Measurements from ENCODE around the gene CNFN.

The CNFN gene

DNA sequence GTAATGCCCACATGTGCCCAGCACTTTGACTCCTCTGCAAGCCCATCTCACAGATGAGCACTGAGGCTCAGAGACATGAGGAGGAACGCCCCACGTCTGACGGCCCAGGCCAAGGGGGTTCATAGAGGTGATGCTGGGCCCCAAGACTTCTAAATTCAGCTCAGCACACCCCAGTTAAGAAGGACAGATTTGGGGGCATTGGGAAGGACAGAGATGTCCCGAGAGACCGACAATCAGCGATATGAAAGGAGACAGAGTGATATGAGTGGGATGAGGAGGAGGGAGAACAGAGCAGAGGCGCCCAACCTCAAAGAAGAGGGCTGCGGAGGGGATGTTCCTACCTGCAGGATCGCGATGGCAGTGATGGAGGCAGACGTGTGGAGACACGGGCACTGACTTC lies at the start of gene CNFN:
TSS of gene CNFN (minus strand) at position 399 of the 400 bp plus-strand sequence. CDS start 1,260 bp downstream, outside the sequence.
- in situ Hi-C loops (cut with MboI; ENCODE audit: low pct_unique_long_range_greater_than_20kb, low sequenced_read_pairs) = no loop called here
- DNase-seq = no peak

- DNase-seq = no peak
- in situ Hi-C loops (cut with MboI; ENCODE audit: low pct_unique_long_range_greater_than_20kb, low sequenced_read_pairs) = no loop called here
These were observed 45.9 kb upstream of the CNFN start for GRCh38 chr19:42436006-42436405.

DNA sequence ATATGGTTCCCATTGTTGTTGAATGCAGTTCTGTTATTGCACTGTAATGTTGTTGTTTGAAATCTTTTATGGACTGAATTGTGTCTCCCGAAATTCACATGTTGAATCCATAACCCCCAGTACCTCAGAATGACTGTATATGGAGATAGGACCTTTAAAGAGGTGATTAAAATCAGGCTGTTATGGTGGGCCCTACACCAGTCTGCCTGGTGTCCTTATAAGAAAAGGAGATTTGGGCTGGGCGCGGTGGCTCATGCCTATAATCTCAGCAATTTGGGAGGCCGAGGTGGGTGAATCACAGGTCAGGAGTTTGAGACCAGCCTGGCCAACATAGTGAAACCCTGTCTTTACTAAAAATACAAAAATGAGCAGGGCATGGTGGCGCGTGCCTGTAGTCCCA lies 45.2 kb upstream of the CNFN start:
- in situ Hi-C loops (cut with MboI; ENCODE audit: low pct_unique_long_range_greater_than_20kb, low sequenced_read_pairs) = no loop called here
- no peak for DNase-seq

GRCh38 chr19:42433503-42434260 lies 43.6 kb upstream of the CNFN start:
- DNase-seq = peak; percentile 64
- in situ Hi-C loops (cut with MboI; ENCODE audit: low pct_unique_long_range_greater_than_20kb, low sequenced_read_pairs) = no loop called here

GRCh38 chr19:42431486-42431885 lies 41.4 kb upstream of the CNFN start:
- in situ Hi-C loops (cut with MboI; ENCODE audit: low pct_unique_long_range_greater_than_20kb, low sequenced_read_pairs) = no loop called here
- DNase-seq = no peak

- DNase-seq = no peak
- in situ Hi-C loops (cut with MboI; ENCODE audit: low pct_unique_long_range_greater_than_20kb, low sequenced_read_pairs) = no loop called here
These were observed 38.6 kb upstream of the CNFN start for GRCh38 chr19:42428676-42429075.

DNA sequence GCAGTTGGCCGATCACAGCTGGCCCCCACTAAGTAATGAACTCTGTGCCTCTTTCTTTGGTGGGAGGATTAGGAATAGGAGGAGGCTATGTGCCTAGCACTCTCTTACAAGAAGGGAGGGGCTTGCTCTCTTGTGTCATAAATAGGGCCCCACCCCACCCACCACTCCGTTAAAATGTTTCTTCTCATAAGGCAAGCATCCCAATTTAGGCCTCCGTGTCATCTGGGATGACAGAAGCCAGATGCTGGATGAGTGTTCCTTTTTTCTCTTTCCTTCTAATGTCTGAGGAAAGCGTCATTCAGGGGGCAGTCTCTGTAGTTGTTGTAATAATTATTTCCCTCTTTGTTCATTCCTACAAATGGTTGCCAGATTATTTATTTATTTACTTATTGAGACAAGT lies 37.2 kb upstream of the CNFN start, which contains the start of gene LIPE:
TSS of gene LIPE (minus strand) at position 76 of the 400 bp plus-strand sequence. CDS start 239 bp downstream, outside the sequence.
- no peak for DNase-seq
- in situ Hi-C loops (cut with MboI; ENCODE audit: low pct_unique_long_range_greater_than_20kb, low sequenced_read_pairs) = no loop called here

DNA sequence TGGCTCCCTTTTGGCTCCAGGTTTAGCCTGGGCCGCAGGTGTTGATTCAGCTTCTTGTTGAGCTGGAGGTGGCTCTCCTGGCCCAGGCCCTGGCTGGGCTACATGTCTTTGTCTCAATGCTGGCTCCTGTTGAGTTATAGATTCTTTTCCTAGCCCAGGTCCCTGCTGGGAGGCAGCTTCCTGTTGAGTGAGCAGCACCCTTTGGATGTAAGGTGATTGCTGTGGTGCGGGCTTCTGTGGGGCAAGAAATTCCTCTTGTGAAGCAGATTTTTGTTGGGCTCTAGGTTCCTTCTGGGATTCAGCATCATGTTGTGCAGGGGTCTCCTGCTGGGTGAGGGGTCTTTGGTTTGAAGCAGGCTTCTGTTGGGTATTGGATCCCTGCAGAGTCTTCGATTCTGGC lies 36.5 kb upstream of the CNFN start:
- in situ Hi-C loops (cut with MboI; ENCODE audit: low pct_unique_long_range_greater_than_20kb, low sequenced_read_pairs) = no loop called here
- no peak for DNase-seq

DNA sequence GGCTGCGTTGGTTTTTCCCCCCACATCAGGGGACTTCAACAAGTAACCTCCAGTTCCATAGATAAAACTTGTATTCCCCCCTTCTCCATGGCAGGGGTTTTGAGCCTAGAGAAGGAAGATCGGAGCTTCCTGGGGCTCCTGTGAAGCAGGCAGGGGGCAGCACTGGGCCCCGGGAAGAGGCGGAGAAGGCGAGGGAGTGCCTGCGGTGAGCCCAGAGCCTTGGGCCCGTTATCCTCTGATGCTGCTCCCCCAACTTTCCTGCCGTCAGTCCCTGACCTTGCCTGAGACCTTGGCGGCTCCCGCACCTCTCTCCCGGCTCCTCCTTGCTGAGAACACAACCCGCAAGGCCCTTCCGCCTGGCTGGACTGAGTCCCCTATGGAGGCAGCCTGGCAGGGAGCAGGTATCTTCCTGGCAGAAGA lies 34.6 kb upstream of the CNFN start:
- in situ Hi-C loops (cut with MboI; ENCODE audit: low pct_unique_long_range_greater_than_20kb, low sequenced_read_pairs) = loop anchor here (25.0 kb wide), 1 partner anchor 312 kb away; no protein-coding TSS in a partner anchor
- no peak for DNase-seq

DNA sequence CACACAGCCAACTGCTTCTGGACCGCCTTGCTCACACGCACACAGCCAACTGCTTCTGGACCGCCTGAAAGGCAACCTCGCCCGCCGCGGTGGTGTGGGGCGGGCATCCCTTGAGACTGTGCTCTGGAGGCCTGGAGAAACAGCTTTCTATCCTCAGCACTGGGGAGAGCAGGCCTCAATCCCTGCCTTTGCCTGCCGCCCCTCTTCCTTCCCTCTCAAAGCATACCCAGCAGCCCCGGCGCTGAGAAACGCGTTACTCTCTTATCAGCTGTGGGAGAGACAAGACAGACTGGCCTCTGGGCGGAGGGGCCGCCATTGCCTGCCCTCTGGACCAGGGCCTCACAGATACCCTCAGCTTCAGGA lies 34.2 kb upstream of the CNFN start:
- no peak for DNase-seq
- in situ Hi-C loops (cut with MboI; ENCODE audit: low pct_unique_long_range_greater_than_20kb, low sequenced_read_pairs) = loop anchor here (25.0 kb wide), 1 partner anchor 312 kb away; no protein-coding TSS in a partner anchor

DNA sequence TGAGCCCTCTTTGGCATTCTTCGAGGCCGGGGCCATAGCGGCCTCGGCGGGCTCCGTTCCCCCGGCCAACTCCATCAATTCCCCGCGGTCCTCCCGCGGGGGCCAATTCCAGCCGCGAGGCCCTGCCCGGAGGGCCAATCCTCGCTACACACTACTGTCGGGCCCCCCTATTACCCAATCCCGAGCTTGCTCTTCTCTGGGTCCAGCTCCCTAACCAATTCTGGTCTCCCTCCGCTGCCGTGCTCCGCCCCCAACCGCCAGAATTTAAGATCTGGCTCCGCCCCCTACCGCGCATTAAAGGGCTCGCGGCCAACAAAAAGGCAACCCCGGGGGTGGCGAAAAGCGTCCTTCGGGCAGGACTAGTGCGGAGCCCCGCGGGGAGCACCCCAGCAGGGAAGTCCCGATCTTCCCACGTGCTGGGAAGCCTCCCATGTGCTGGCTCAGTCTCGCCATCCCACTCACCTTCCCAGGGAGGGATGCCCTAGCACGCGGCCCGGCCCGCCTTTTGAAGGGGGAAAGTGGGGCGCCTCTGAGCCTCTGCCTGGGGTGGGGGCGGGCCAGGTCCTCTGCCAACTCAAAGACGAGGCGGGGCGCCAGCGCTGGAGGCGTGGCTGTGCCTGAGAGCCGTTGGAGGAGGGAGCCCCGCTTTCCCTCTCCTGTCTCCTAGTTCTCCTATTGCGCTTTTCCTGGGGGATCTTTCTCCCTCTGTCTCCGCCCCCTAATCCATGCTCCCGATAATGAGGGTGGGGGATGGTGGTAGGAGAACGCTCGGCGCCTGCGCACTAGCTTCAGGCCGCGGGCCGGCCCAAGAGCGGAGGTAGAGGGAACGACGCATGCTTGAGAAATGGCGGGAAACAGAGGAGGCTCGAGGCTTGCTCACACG lies 33.6 kb upstream of the CNFN start:
- in situ Hi-C loops (cut with MboI; ENCODE audit: low pct_unique_long_range_greater_than_20kb, low sequenced_read_pairs) = loop anchor here (25.0 kb wide), 1 partner anchor 311 kb away; no protein-coding TSS in a partner anchor
- DNase-seq = no peak

DNA sequence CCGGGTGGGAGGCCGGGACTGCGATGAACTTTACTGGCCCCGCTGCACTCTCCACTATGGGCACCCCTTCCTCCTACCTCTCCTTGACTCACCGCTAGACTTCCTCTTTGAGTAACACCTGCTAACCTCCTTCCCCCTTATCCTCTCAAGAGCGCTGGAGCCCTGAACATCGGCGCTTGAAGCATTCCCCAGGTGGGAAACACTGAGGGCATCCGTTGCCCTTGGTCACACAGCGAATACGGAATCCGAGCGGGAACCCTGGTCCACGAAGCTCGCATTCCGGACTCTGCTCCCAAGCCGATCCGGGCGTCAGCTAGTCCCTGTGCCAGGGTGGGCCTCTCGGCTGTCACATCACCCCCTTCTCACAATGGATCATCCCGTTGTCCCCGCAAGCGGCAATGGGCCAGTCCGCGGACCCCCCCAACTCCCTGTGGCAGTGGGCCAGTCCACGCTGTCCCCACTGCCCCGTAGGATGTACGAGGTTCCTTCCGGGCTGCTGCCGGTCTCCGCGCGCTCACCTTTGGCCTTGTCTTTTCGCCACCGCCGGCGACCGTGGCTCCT lies 32.9 kb upstream of the CNFN start:
- in situ Hi-C loops (cut with MboI; ENCODE audit: low pct_unique_long_range_greater_than_20kb, low sequenced_read_pairs) = loop anchor here (25.0 kb wide), 1 partner anchor 311 kb away; no protein-coding TSS in a partner anchor
- peak; percentile 14 for DNase-seq

- peak; percentile 20 for DNase-seq
- in situ Hi-C loops (cut with MboI; ENCODE audit: low pct_unique_long_range_greater_than_20kb, low sequenced_read_pairs) = loop anchor here (25.0 kb wide), 1 partner anchor 310 kb away; no protein-coding TSS in a partner anchor
These were observed 32.2 kb upstream of the CNFN start for GRCh38 chr19:42422092-42422900.

GRCh38 chr19:42421591-42422031 lies 31.5 kb upstream of the CNFN start:
- in situ Hi-C loops (cut with MboI; ENCODE audit: low pct_unique_long_range_greater_than_20kb, low sequenced_read_pairs) = loop anchor here (25.0 kb wide), 1 partner anchor 309 kb away; no protein-coding TSS in a partner anchor
- no peak for DNase-seq

- DNase-seq = no peak
- in situ Hi-C loops (cut with MboI; ENCODE audit: low pct_unique_long_range_greater_than_20kb, low sequenced_read_pairs) = loop anchor here (25.0 kb wide), 1 partner anchor 309 kb away; no protein-coding TSS in a partner anchor
These were observed 31.0 kb upstream of the CNFN start for GRCh38 chr19:42421101-42421500.

GRCh38 chr19:42420055-42420544 lies 30.0 kb upstream of the CNFN start:
- peak; percentile 68 for DNase-seq
- in situ Hi-C loops (cut with MboI; ENCODE audit: low pct_unique_long_range_greater_than_20kb, low sequenced_read_pairs) = loop anchor here (25.0 kb wide), 1 partner anchor 308 kb away; no protein-coding TSS in a partner anchor

DNA sequence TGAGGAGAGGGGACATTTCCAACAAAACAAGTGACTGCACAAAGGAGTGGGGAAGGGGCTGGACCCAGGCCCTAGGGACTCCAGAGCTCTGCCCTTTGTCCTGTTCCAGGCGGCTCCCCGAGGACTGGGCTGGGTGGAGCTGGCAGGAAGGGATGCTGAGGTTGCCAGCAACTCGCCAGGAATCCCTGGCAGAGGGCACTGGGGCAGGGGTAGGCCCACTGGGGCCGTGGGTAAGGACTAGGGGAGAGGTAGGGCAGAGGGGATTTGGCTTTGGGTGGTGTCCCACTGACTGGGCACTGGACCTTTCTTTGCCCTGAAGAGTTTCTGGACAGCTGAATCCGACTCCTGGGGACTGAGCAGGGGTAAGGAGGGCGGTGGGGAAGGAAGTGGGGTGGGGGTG lies 29.2 kb upstream of the CNFN start:
- no peak for DNase-seq
- in situ Hi-C loops (cut with MboI; ENCODE audit: low pct_unique_long_range_greater_than_20kb, low sequenced_read_pairs) = loop anchor here (25.0 kb wide), 1 partner anchor 307 kb away; no protein-coding TSS in a partner anchor

GRCh38 chr19:42412661-42413076 lies 22.6 kb upstream of the CNFN start:
- DNase-seq = no peak
- in situ Hi-C loops (cut with MboI; ENCODE audit: low pct_unique_long_range_greater_than_20kb, low sequenced_read_pairs) = loop anchor here (25.0 kb wide), 1 partner anchor 300 kb away; no protein-coding TSS in a partner anchor
